Glutamatergic neuron (in vitro differentiated cells): ENCODE data around the gene FBXL14. TPM values are rescaled to one million over a fixed set of nuclear protein-coding genes. Genes with fewer than 3 reads are reported as not detected.

Experiments
- DNase-seq: peaks from one replicate; pipeline ENCODE4 v3.0.0; 2022
- H3K27ac Mint-ChIP-seq: one replicate; pipeline ENCODE4 v1.8.0; 2020; ENCODE audit warnings: mild to moderate bottlenecking, mixed read lengths, inconsistent platforms; ENCODE audit not compliant: unreplicated experiment
- H3K27me3 Mint-ChIP-seq: one replicate; pipeline ENCODE4 v1.8.0; 2020; ENCODE audit warnings: mild to moderate bottlenecking, moderate library complexity, mixed read lengths, inconsistent platforms; ENCODE audit not compliant: unreplicated experiment
- H3K36me3 Mint-ChIP-seq: one replicate; pipeline ENCODE4 v1.8.0; 2020; ENCODE audit warnings: mild to moderate bottlenecking, mixed read lengths, inconsistent platforms; ENCODE audit not compliant: unreplicated experiment
- H3K4me1 Mint-ChIP-seq: one replicate; pipeline ENCODE4 v1.8.0; 2020; ENCODE audit warnings: mild to moderate bottlenecking, low read depth, mixed read lengths, inconsistent platforms; ENCODE audit not compliant: unreplicated experiment
- H3K4me3 Mint-ChIP-seq: one replicate; pipeline ENCODE4 v1.8.0; 2020; ENCODE audit warnings: mild to moderate bottlenecking, mixed read lengths, inconsistent platforms; ENCODE audit not compliant: unreplicated experiment
- H3K9me3 Mint-ChIP-seq: one replicate; pipeline ENCODE4 v1.8.0; 2020; ENCODE audit warnings: mild to moderate bottlenecking, moderate library complexity, mixed read lengths, inconsistent platforms; ENCODE audit not compliant: unreplicated experiment
- total RNA-seq: library from RNA; stranded (reverse); fragmentation: NEBNext Ultra II Directional; extraction: Animal tissue kit (Norgen Biotek cat#: 25700); gene quantifications from one replicate; pipeline ENCODE4 v1.2.1, GENCODE V29; 2021; ENCODE audit not compliant: unreplicated experiment
- TF ChIP-seq, protein P1 (sequence below): fragments of 200-600 bp; sonication (generic); IDR thresholded peaks from one replicate; pipeline ENCODE4 v1.5.0; 2021; ENCODE audit not compliant: partially characterized antibody, unreplicated experiment

Gene FBXL14
- total RNA-seq, 1 donor from 2014 or later, result 28.8 TPM

DNA sequence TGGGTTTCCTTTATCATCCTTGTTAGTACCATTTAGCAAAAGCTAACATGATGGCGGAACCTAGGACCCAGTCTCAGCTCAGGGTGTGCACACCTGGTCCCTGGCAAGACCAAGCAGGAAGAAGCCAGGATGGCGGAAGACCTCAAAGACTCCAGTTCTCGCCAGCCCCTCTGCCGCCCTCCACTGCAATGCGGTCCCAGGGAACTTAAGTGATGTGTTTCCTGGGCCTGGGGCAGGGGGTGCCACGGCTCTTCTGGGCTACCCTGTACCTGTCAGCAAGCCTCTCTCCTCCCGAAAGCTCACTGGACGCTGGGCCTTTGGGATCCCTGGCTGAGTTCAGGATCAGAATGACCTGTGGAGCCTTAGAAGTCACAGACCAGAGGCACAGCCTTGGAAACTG, 71.3 kb downstream of the FBXL14 start:
- Mint-ChIP-seq H3K9me3 (peaks cover 4% of the 10 kb centered on the region), H3K4me3 (no peak overlapping the region), H3K27me3 (peaks cover 4% of the 10 kb centered on the region), H3K36me3 (no peaks in the 10 kb centered on the region), H3K4me1 (peaks cover 3% of the 10 kb centered on the region), H3K27ac (no peak overlapping the region)
- DNase-seq, result no peak
- TF ChIP-seq, protein P1, sequence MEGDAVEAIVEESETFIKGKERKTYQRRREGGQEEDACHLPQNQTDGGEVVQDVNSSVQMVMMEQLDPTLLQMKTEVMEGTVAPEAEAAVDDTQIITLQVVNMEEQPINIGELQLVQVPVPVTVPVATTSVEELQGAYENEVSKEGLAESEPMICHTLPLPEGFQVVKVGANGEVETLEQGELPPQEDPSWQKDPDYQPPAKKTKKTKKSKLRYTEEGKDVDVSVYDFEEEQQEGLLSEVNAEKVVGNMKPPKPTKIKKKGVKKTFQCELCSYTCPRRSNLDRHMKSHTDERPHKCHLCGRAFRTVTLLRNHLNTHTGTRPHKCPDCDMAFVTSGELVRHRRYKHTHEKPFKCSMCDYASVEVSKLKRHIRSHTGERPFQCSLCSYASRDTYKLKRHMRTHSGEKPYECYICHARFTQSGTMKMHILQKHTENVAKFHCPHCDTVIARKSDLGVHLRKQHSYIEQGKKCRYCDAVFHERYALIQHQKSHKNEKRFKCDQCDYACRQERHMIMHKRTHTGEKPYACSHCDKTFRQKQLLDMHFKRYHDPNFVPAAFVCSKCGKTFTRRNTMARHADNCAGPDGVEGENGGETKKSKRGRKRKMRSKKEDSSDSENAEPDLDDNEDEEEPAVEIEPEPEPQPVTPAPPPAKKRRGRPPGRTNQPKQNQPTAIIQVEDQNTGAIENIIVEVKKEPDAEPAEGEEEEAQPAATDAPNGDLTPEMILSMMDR, result no peak

DNA sequence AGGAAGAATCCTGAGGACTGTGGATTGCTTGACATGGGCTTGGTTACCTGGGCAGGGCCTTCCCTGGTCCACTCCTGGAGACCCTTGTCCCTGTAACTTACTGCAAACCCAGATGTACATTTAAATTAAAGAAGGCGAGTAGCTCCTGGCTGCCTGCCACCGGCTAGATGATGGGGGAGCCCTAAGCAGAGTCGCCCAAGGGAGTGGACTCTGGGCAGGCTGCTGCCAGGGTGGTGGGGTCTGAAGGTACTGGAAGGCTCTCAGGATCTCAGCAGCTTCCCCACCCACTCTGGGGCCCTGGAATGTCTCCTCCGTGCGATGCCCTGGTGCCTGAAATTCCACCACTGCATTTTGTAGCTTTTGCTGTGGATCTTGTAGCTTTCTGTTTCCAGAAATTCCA, 74.7 kb downstream of the FBXL14 start:
- Mint-ChIP-seq H3K27ac (no peak overlapping the region), H3K36me3 (no peaks in the 10 kb centered on the region), H3K9me3 (peaks cover 3% of the 10 kb centered on the region), H3K4me3 (no peak overlapping the region), H3K4me1 (peaks cover 3% of the 10 kb centered on the region), H3K27me3 (peaks cover 4% of the 10 kb centered on the region)
- DNase-seq, result no peak
- TF ChIP-seq, protein P1, result no peak

DNA sequence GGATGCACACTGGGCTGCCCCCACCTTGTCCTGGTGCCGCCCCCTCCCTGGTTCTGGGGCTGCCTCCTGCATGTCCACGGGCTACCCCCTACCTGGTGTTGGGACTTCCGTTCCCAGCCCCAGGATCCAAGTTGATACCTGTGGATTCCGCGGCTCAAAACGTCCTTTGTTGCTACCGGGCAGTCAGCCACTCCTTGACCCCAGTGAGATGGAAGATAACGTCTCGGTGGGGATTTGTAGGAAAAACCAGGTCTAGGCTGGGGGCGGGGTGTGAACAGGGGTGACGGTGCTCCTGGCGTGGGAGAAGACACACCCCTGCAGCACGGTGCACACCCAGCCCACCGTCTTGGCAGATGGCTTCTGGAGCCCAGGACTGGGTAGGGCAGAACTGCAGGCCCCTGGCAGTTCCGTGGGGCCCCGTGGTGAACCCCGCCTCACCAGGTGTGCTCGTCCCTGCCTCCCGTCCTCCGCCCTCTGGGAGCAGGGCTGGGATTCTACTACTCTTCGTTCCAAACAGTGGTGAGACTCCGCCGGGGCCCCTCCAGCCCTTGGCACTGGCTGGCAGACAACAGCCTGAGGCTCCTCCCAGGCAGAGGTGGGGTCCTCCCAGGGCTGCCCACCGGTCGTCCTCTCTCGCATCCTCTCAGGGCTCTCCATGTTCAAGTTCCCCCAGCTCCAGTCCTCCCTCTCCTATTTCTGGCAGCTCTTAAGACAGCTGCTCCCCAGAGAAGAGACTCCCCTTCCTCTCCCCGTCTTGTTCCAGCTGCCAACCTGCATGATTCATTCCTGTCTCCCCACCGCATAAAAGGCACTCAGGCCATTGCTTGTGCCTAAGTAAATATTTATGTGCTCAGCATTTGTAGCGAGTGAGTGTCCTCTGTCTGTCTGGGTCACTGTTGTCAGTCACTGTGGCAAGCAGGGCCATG, 75.5 kb downstream of the FBXL14 start:
- peaks cover 4% of the 10 kb centered on the region for H3K27me3 Mint-ChIP-seq
- no peak overlapping the region for H3K27ac Mint-ChIP-seq
- TF ChIP-seq, protein P1, result no peak
- no peaks in the 10 kb centered on the region for H3K36me3 Mint-ChIP-seq
- no peak for DNase-seq
- no peak overlapping the region for H3K4me3 Mint-ChIP-seq
- peaks cover 3% of the 10 kb centered on the region for H3K4me1 Mint-ChIP-seq
- H3K9me3 Mint-ChIP-seq, result peaks cover 3% of the 10 kb centered on the region

DNA sequence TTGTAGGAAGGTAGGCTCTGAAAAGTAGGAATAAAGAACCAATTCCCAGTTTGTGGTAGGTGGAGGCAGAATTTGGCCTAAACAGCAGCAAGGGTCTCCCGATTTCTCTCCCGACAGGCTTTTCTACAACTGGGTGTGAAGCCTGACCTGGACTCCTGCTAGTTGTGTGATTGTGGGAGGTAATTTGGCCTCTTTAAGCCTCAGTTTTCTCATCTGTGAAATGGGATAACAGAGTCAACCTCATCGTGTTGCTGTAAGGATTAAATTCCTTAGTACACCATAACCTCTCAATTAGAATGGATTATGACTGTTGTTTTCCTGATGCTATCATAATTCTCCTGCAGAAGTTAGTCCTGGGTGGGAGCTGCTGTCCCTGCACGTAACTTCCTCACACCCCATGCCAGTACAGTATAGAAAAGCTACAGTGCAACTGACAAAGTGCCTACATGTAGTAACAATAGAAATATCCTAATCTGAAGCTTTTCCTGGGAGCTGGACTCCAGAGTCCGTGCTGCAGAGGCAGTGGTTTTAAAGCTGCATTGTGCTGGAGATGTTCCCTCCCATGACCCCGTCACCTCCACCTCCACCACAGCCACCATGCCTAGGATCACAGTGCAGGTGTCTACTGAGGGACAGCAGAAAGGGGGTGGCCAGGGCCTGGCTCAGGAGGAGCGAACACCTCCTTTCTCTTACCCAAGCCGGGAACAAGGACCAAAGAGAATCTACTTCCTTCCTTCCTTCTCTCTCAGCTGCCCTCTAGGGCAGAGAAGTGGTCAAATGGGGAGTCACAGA, 76.5 kb downstream of the FBXL14 start:
- H3K27ac Mint-ChIP-seq, result no peak overlapping the region
- TF ChIP-seq, protein P1, result no peak
- peaks cover 3% of the 10 kb centered on the region for H3K4me1 Mint-ChIP-seq
- DNase-seq, result no peak
- H3K27me3 Mint-ChIP-seq, result peaks cover 4% of the 10 kb centered on the region
- H3K36me3 Mint-ChIP-seq, result no peaks in the 10 kb centered on the region
- H3K4me3 Mint-ChIP-seq, result no peak overlapping the region
- peaks cover 3% of the 10 kb centered on the region for H3K9me3 Mint-ChIP-seq
